HG02938 (cell line): ENCODE measurements around the gene TMEM26.

Experiments
- ATAC-seq: cut with Tn5 transposase; IDR thresholded peaks from one replicate; pipeline ENCODE4 v1.9.1; 2021; ENCODE audit warnings: mild to moderate bottlenecking, moderate library complexity; ENCODE audit not compliant: unreplicated experiment

TMEM26 gene

DNA sequence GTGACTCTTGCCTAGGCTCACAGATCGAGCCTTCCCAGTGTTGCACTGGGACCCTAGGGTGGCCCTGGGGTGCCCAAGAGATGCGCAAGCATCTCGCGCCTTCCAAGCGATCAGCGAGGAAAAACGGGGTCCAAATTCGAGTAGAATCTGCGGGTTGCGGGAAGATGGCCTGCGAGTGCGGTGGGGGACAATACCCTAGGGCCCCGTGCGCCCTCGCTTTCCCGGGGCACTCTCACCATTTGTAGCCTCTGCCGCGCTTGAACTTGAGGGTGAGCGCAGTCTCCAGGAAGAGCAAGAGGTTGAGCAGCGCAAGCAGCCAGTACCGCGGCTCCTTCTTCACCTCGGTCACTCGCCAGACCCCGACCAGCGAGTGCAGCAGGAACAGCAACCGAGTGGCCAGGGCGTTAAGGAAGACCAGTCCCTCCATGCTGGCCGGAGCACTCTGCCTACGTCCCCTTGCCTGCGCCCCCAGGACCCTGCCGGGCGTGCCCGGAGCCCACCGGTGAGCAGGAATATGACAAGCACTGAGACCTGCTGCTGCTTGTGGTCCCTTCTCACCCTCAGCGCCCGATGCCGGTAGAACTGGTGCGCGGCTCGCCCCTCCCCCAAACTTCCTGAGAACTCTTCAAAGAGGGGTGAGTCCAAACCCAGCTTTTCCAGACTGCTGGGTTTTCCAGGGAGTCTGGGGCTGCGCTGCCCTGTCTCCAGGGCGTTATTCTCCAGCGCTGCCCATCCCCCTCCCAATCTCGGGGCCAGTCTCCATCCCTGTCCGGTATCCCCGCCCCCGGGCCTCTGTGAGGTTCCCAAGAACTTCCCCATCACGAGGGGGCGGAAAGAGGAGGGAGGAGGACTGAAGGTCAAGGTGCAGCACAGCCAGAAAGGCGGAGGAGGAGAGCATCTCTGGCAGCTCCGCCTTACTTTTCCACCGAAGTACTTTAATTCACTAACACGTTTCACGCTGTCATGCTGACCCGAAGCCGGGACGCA is at the start of gene TMEM26:
Gene TMEM26, minus strand, starts transcription at position 727 of the 987 bp plus-strand sequence. Its CDS starts 300 bp downstream, at position 427.
- ATAC-seq: no peak

DNA sequence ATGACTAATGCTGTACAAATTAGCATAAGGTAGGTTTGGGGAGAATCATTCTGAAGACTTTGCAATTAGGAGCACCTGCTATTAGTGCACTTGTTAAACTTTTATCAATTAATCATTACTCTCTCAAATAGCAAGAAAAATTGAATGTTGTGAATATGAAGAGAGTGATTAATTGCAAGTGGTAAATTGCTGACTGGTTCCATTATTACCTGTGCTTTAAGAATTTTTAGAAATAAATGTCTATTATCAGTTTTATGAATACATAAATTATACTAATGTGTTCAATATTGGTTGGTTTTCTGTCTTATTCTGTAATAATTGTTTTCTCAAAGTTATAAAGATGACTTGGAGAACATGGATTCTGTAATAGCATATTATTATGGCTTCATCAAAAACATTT is 47.3 kb upstream of the TMEM26 start:
- ATAC-seq: no peak

DNA sequence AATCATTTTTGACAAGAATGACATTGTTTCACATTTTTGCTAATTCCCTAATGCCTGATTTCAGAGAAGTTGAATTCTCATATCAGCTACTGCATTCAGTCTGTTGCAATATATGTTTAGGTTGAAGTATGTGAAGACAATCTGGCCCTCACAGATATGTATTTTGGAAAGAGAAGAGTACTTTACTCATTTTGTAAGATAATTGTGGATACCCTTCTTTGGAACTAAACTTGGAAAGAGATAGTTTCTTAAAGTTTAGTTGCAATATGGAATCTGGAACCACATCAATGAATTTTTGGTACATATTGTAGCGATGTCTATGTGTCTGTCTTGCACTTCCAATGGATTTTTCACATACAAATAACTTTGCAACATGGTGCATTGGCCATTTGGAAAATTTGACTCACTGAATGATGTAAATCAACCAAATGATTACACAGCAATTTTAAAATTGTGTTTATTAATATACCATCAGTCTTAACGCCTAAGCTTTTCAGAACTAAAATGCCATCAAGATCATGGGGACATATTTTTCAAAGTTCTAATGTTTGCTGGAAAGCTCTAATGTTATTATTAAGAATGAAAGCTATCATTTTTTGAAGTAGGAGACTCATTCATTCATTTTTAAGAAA is 39.3 kb upstream of the TMEM26 start:
- ATAC-seq: no peak

DNA sequence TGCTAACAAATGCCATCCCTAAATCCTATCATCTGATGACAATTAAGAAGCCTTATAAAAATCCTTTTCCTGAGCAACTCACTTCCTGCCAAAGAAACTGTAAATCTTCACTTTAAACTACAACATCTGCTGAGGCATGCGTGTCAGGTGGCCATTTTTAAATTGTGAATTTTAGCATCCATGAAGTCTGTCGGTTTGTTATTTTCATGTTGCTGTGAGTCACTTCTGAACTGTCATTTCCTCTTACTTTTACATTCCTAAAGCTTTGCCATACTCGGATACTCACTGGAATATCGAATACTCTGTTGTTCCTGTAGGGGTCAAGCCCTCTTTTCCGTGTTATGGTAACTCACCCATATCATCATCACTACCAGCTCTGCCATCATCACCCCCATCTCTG is 34.3 kb upstream of the TMEM26 start:
- ATAC-seq: no peak

DNA sequence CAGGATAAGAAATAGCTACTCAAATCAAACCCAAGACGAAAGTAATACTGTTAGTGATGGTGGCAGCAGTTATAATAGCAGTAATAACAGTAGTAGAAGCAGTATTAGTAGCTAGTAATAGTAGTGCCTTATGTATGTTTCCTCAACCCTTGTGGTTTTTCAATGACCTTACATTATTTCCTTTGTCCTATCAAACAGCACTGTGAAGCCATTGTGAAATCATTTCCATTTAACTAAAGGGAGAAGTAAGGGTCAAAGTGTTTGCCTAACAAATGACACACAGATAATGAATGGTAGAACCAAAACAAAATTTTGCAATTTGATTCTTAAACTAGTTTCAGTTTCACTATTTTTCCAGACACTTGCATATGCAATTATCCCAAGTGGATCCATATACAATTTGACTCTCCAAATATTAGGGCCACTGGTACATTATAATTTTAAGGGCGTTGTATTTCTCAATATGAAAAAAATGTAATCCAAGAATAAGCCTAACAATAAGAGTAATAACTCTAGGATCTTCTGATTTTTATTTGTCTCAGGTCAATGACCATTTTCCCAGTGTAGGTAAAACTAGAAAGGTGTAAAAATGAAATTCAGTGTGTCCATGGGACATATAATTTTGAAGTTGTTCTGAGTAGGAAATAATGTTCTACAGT is 33.7 kb upstream of the TMEM26 start:
- no peak for ATAC-seq

DNA sequence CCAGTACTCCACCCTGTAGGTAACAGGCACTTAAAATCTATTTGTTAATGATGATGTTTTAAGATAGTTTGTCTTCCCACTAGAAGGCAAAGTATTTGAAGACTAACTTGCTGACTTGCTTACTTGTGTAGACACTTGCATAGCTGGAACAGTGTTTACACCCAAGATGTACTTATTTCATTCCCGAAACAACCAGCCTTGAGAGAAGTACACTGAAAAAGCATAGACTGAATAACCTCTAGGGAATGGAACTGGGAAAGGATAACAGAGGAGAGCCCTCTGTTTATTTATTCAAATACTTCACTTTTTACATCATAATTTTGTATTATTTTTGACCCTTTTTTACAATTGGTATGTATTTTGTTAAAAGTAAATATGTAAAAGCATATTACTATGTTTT is 33.1 kb upstream of the TMEM26 start:
- ATAC-seq: no peak

DNA sequence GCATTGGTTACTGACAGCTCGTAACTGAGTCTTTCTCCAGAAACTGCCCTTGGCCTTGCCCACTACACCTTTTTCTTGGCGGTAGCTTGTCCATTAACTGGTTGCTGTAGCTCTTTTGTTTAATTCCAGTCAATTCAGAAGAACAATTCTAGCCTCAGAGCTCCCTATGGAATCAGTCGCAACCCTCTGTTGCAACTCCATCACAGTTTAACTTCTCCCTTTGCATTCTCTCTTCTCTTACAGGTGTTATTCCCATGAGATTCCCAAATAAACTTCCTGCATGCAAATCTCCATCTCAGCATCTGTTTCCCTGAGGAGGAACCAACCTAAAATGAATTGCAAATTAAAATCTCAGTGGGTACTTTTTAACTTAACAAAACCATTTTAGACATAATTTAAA is 28.4 kb upstream of the TMEM26 start:
- no peak for ATAC-seq

DNA sequence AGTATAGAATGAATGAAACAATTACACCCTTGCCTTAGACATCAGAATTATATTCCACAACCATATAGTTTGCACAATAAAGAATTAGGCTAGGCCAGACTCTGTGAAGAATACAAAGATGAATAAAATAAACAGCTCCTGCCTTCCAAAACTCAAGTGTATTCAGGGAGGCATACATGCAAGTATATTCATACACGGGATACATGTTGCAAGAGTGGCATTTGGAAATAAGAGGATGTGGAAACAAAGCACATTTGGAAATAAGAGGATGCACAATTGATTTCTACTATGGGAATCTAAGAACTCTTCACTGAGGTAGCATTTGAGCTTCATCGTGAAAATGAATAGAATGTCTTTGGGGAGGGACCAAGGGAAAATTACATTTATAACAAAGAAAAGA is 27.0 kb upstream of the TMEM26 start:
- no peak for ATAC-seq

DNA sequence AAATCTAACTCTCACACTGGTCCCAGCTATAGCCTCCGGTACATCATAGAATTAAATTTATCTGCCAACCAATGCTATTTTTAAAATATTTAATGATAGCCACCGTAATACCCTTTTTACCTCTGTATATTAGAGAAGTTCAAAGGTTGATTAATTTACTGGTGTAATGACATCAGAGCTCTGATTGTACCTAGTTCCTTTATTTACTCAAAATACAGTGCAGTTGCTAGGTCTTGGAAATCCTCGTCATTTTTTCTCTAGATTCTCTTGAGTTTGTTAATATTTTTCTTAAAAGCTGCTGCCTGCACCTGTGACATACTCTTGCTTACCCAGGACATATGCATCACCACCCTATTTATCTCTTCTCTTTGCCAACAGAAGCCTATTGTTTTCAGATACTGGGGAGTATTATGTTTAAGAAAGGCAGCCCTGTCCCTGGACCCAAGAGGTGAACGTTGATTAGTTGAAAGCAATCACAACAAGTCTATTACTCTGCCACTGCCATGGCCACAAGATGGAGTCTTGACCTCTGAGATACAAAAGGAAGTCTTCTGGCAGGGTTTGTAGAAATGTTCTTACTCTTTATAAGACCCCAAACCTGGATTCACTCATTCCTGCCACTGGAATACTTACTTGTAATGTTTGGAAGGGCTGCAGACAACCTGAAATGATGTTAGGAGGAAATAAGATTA is 25.6 kb upstream of the TMEM26 start:
- ATAC-seq: no peak

DNA sequence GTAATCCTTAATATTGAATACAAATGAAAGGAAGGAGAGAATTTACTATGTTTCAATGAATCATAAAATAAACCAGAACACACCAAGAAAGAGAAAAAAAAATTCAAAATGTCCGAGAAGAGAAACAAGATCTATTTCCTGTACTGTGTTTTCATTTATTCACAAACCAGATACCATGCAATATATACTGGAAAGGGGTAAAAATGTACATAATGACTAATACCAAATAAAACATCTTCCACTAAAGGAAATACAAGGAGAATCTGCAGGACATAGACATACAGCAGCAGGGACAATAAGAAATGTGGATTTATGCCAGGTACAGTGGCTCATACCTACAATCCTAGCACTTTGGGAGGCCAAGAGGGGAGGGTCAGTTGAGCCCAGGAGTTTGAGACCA is 24.3 kb upstream of the TMEM26 start:
- ATAC-seq: no peak

DNA sequence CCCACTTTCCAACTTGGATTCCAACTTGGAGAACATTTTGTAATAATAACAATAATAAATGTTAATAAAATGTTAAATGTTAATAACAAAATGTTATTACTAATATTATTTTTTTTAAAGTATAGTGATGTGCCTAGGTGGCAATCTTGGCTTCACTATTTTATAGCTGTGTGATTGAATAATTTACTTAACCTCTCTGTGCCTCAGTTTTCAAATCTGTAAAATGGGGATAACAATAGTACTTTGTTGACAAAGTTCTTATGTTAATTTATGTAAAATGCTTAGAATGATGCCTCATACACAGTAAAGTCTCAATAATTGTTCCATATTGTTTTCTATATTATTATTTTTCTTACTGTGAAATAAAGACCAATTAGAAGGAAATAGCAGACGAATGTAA is 23.3 kb upstream of the TMEM26 start:
- no peak for ATAC-seq

DNA sequence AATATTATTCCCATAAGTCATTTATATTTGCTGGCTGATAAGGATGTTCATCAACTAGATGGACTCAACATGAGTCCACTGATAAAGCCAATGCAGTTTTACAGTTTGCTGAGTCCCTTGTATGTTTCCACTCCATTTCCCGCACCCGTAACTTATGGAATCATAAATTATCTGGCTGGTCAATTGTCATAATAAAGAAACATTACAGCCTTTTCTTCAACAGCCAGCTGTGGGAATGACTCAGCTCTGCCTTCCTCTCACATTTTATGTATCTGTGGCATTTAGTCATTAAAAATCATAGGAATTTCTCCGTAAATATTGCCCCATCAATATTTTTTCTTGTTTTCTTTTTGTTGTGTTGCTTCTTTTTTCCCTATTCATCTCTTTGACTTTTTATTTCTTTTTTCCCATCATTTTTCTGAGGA is 22.3 kb upstream of the TMEM26 start:
- ATAC-seq: no peak

DNA sequence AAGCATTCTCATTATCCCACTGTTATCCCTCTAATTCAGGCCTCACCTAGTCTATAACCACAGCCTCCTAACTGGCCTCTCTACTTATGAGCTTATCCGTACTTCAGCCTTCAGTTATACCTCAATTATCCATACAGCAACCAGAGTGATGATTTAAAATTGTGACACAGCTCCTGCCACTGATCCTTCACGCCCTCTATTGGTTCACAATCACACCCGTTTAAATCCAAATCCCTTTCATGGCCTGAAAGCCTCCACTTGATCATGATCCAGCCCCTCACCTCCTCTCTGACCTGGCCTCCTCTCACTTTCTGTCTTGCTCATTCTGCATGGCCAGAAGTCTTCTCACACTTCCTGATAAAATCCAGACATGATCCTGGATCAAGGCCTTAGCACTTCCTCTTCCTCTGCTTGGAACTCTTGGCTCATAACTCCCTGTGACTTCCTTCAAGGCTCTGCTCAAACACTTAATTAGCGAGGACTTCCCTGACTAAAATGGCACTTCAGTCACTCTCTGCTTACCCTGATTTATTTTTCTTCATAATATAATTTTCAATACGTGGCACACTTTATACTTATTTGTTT is 19.0 kb upstream of the TMEM26 start:
- ATAC-seq: no peak

DNA sequence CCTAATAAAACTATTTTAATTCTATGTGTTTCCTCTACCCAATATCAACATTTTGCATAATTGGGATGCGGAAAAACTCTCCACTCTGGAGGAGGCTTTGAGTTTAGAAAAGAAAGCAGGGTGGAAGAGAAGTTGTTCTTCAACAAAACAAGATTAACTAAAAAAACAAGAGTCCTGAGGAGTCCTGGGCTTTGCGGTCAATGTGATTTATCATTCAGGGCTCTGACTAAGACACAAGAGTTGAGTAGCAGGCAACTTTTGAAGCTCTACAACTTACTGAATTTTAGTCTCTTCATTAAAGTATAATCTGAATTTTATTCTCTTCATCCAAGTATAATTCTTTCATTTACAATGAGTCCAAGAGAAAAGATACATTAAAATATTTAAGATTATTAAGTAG is 18.3 kb upstream of the TMEM26 start:
- no peak for ATAC-seq

DNA sequence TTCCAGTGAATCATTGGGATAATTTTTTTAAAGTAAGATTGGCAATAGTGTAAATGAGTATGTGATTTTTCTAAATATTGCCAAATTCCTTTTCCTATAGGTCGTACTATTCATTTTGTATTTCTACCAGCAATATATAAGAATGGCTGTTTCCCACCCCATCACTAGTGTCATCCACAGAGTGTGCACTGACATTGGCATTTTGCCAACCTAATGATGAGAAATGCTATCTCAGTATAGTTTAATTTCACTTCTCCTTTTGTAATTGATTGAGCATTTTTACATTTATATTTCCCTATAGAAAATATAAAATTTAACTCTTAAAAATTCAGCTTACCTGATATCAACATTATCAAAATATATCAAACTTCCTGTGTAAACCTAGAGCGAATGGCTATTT is 17.6 kb upstream of the TMEM26 start:
- ATAC-seq: no peak

DNA sequence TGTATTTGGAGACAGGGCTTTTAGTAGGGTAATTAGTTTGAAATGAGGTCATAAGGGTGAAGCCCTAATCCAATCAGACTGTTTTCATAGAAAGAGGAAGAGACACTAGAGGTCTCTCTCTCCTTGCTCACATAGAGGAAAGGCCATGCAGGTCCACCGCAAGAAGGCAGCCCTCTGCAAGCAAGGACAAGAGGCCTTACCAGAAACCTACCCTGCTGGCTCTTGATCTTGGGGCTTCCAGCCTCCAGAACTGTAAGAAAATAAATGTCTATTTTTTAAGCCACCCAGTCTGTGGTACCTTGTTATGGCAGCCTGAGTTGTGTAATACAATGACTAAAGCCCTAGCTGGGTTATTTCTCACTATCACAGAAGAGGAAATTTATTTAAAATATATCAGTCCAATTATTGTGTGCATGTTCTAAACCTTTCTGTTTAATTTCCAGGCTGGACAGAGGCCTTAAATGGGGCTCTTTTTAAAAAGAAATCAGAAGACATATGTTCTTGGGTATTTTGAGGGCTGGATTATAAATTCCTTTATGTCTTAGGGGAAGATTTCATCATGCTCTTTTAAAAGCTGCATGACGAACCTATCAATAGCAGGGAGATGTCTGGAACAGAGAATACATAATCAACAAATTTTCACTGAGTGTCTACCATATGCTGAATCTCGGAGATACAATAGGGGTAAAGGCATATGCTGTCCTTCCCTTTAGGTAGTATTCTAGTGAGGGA is 12.9 kb upstream of the TMEM26 start:
- no peak for ATAC-seq

DNA sequence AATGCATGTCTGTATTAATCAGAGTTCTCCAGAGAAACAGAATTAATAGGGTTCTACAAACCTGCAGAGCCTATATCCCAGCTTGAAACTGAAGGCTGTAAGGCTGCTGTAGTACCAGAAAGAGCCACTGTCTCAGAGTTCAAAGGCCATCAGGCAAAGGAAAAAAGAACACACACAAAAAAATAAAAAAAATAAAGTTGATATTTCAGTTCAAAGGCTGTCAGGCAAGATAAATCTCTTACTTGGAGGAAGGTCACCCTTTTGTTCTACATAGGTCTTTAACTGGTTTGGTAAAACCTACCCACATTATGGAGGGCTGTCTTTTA is 12.0 kb upstream of the TMEM26 start:
- ATAC-seq: no peak

DNA sequence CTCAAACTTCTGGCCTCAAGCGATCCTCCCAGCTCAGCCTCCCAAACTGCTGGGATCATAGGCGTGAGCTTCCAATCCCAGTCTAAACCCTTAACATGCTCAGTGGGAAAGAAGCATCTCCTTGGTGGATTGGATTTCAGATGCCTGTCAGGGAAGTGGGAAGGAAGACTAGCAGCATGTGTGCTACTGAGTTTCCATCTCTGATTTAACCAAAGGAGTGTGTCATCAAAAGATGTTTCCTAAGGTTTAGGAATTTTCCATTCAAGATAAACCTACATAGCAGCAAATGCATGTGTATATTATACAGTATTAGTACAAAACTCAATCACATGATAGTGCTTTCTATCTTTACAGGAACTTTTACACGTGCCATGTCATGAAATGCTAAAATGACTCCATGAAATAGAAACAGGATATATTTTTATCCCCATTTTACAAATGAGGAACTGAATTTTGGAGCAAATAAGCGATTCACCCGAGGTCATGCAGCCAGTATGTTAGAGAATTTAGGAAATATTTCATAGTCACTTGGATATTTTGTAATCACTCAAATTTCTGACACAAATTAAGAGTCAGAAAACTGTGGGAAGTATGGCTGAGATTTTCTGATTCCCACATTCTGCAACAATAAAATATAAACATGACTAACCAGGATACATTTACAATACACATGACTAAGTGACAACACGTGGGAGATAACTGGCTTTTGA is 11.4 kb upstream of the TMEM26 start:
- ATAC-seq: no peak

DNA sequence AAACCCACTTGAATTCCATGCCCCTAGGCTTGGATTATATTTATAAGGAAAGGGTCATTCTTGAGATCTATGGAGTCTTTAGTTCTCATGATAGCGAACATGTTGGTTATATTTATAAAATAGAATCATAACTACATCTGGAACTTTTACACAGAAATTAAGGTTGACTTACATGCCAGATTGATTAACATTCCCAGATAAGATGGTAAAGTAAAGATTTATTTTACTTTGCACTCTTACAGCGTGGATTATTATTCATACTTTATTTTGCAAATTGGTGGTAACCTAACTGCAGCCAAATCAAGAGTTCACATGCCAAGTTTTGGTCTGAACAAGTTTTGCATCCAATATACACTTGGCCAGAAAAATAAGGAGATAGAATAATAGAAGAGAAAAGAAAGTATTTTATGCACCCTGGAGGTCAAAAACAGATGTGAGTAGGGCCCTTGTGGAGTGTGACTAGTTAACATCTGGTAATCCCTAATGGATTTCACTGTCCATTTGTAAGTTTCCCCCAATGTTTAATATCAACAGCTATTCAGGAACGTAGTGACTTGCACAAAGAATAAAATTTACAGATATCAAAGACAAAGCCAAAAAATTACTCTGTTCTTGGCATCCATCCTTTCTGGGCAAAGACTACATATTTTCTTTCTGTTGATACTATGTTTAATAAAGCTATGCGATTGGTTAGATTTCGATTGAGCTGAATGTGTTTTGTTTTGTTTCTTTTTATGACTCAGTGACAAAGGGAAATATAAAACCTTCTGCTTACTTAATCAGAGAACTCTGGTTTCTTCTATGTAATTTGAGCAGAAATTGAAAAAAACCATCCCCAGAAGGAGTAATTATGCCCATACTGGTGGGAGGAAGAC is 10.1 kb upstream of the TMEM26 start:
- ATAC-seq: no peak
